Measurements from ENCODE around the gene F2RL3. TPM values are rescaled to one million over a fixed set of nuclear protein-coding genes. Genes with fewer than 3 reads are reported as not detected.

The F2RL3 gene
- total RNA-seq, 1 donor from 2014 or later: not detected

- Mint-ChIP-seq H3K27ac (ENCODE audit: unreplicated experiment) (no peak overlapping the region), H3K27me3 (ENCODE audit: unreplicated experiment) (peaks cover 6% of the 10 kb centered on the region), H3K9me3 (ENCODE audit: unreplicated experiment) (peaks cover 12% of the 10 kb centered on the region), H3K4me1 (ENCODE audit: low read depth, unreplicated experiment) (peaks cover 3% of the 10 kb centered on the region), H3K4me3 (ENCODE audit: unreplicated experiment) (no peak overlapping the region), H3K36me3 (ENCODE audit: unreplicated experiment) (no peaks in the 10 kb centered on the region)
- DNase-seq: no peak
- TF ChIP-seq, protein P1, sequence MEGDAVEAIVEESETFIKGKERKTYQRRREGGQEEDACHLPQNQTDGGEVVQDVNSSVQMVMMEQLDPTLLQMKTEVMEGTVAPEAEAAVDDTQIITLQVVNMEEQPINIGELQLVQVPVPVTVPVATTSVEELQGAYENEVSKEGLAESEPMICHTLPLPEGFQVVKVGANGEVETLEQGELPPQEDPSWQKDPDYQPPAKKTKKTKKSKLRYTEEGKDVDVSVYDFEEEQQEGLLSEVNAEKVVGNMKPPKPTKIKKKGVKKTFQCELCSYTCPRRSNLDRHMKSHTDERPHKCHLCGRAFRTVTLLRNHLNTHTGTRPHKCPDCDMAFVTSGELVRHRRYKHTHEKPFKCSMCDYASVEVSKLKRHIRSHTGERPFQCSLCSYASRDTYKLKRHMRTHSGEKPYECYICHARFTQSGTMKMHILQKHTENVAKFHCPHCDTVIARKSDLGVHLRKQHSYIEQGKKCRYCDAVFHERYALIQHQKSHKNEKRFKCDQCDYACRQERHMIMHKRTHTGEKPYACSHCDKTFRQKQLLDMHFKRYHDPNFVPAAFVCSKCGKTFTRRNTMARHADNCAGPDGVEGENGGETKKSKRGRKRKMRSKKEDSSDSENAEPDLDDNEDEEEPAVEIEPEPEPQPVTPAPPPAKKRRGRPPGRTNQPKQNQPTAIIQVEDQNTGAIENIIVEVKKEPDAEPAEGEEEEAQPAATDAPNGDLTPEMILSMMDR (IDR thresholded peaks at IDR 0.05; ENCODE audit: partially characterized antibody, unreplicated experiment): no peak
Observed at GRCh38 chr19:16886305-16886880, 2.4 kb upstream of the F2RL3 start.

DNA sequence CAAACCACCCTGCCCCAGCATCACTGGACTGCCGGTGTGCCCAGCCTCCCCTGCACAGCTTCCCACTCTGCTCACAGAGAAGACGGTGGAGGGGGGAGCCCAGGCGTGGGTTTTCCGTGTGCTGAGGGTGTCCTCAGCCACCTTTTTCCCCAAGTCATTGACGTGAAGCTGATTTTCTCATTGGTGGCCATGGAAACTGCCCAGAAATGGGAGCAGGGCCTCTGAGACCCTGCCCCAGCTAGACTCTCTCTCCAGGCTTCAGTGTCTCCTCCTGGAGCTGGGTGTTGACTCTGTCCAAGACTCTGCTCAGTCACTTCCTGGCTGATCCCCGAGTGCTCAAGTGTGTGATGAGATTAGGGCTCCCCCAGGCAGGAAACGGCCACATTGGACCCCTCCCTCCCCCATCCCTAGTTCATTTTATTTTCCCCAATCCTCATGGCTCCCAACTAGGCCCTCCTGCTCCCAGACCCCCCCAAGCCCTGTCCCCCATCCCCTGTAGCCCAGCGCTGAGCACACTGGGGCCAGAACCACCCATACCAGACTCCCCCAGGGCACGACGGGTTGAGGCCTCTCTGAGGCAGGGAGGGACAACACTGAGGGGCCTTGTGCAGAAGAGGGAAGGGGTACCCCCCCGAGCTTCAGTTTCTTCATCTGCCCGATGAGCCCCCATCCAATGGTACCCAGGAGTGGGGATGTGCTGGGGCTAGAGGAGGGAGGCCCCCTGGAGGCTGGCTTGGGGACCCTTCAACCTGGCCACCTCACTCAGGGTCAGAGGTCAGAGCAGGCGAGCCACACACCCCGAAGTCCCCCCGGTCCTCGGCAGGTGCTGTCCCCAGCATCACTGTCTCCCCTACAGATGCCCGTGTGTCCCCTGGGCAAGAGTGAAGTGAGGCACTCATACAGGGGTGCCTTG lies 1.2 kb upstream of the F2RL3 start:
- no peak for DNase-seq
- H3K27ac Mint-ChIP-seq (ENCODE audit: unreplicated experiment): no peak overlapping the region
- no peak overlapping the region for H3K4me3 Mint-ChIP-seq (ENCODE audit: unreplicated experiment)
- peaks cover 5% of the 10 kb centered on the region for H3K9me3 Mint-ChIP-seq (ENCODE audit: unreplicated experiment)
- H3K27me3 Mint-ChIP-seq (ENCODE audit: unreplicated experiment): peaks cover 4% of the 10 kb centered on the region
- TF ChIP-seq, protein P1 (IDR thresholded peaks at IDR 0.05; ENCODE audit: partially characterized antibody, unreplicated experiment): no peak
- H3K4me1 Mint-ChIP-seq (ENCODE audit: low read depth, unreplicated experiment): peaks cover 9% of the 10 kb centered on the region
- no peaks in the 10 kb centered on the region for H3K36me3 Mint-ChIP-seq (ENCODE audit: unreplicated experiment)

DNA sequence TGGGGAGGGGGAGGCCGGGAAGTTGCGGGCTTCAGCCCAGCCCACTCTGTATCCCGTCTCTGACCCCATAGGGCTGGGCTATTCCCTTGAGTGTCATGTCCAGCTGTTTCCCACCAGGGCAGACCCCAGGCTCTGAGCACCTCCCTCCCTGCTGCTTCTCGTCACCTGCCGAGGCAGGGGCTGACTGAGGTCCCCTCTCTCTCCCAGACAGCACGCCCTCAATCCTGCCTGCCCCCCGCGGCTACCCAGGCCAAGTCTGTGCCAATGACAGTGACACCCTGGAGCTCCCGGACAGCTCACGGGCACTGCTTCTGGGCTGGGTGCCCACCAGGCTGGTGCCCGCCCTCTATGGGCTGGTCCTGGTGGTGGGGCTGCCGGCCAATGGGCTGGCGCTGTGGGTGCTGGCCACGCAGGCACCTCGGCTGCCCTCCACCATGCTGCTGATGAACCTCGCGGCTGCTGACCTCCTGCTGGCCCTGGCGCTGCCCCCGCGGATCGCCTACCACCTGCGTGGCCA lies 625 bp downstream of the F2RL3 start:
- Mint-ChIP-seq H3K4me1 (ENCODE audit: low read depth, unreplicated experiment) (peaks cover 21% of the 10 kb centered on the region), H3K36me3 (ENCODE audit: unreplicated experiment) (no peaks in the 10 kb centered on the region), H3K27me3 (ENCODE audit: unreplicated experiment) (peaks cover 9% of the 10 kb centered on the region), H3K9me3 (ENCODE audit: unreplicated experiment) (peaks cover 5% of the 10 kb centered on the region), H3K27ac (ENCODE audit: unreplicated experiment) (no peak overlapping the region), H3K4me3 (ENCODE audit: unreplicated experiment) (no peak overlapping the region)
- TF ChIP-seq, protein P1 (IDR thresholded peaks at IDR 0.05; ENCODE audit: partially characterized antibody, unreplicated experiment): no peak
- no peak for DNase-seq

DNA sequence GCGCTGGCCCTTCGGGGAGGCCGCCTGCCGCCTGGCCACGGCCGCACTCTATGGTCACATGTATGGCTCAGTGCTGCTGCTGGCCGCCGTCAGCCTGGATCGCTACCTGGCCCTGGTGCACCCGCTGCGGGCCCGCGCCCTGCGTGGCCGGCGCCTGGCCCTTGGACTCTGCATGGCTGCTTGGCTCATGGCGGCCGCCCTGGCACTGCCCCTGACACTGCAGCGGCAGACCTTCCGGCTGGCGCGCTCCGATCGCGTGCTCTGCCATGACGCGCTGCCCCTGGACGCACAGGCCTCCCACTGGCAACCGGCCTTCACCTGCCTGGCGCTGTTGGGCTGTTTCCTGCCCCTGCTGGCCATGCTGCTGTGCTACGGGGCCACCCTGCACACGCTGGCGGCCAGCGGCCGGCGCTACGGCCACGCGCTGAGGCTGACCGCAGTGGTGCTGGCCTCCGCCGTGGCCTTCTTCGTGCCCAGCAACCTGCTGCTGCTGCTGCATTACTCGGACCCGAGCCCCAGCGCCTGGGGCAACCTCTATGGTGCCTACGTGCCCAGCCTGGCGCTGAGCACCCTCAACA lies 1.2 kb downstream of the F2RL3 start:
- DNase-seq: no peak
- Mint-ChIP-seq H3K9me3 (ENCODE audit: unreplicated experiment) (peaks cover 3% of the 10 kb centered on the region), H3K27me3 (ENCODE audit: unreplicated experiment) (peaks cover 9% of the 10 kb centered on the region), H3K4me3 (ENCODE audit: unreplicated experiment) (no peak overlapping the region), H3K4me1 (ENCODE audit: low read depth, unreplicated experiment) (peaks cover 23% of the 10 kb centered on the region), H3K36me3 (ENCODE audit: unreplicated experiment) (no peaks in the 10 kb centered on the region), H3K27ac (ENCODE audit: unreplicated experiment) (no peak overlapping the region)
- TF ChIP-seq, protein P1 (IDR thresholded peaks at IDR 0.05; ENCODE audit: partially characterized antibody, unreplicated experiment): no peak
